ENCODE measurements around the gene ACKR3.

ACKR3 gene

GRCh38 chr2:236616031-236616430 is 46.4 kb downstream of the ACKR3 start:
- no peak for DNase-seq

- no peak for DNase-seq
These were observed 47.0 kb downstream of the ACKR3 start for GRCh38 chr2:236616624-236617023.

GRCh38 chr2:236617221-236617737 is 47.7 kb downstream of the ACKR3 start:
- DNase-seq: no peak

- no peak for DNase-seq
These were observed 48.2 kb downstream of the ACKR3 start for GRCh38 chr2:236617796-236618195.

- DNase-seq: no peak
These were observed 48.7 kb downstream of the ACKR3 start for GRCh38 chr2:236618370-236618769.

- DNase-seq: no peak
These were observed 50.4 kb downstream of the ACKR3 start for GRCh38 chr2:236619910-236620612.

- no peak for DNase-seq
These were observed 52.2 kb downstream of the ACKR3 start for GRCh38 chr2:236621786-236622185.

GRCh38 chr2:236622201-236622600 is 52.6 kb downstream of the ACKR3 start:
- DNase-seq: no peak

- no peak for DNase-seq
These were observed 53.0 kb downstream of the ACKR3 start for GRCh38 chr2:236622660-236623059.

GRCh38 chr2:236623816-236624215 is 54.2 kb downstream of the ACKR3 start:
- DNase-seq: no peak

- no peak for DNase-seq
These were observed 55.6 kb downstream of the ACKR3 start for GRCh38 chr2:236625156-236625690.

GRCh38 chr2:236626391-236627150 is 56.9 kb downstream of the ACKR3 start:
- no peak for DNase-seq

GRCh38 chr2:236627193-236627592 is 57.6 kb downstream of the ACKR3 start:
- DNase-seq: no peak

- DNase-seq: no peak
These were observed 58.2 kb downstream of the ACKR3 start for GRCh38 chr2:236627841-236628240.

GRCh38 chr2:236628256-236628901 is 58.8 kb downstream of the ACKR3 start:
- no peak for DNase-seq

- DNase-seq: no peak
These were observed 59.5 kb downstream of the ACKR3 start for GRCh38 chr2:236628981-236629605.

- no peak for DNase-seq
These were observed 60.6 kb downstream of the ACKR3 start for GRCh38 chr2:236629961-236630872.

- DNase-seq: no peak
These were observed 61.7 kb downstream of the ACKR3 start for GRCh38 chr2:236631281-236631855.

- DNase-seq: no peak
These were observed 62.2 kb downstream of the ACKR3 start for GRCh38 chr2:236631856-236632291.
